ENCODE measurements around the gene PDE9A. TPM values are rescaled to one million over a fixed set of nuclear protein-coding genes. Genes with fewer than 3 reads are reported as not detected.

The PDE9A gene
- total RNA-seq, 1 experiment from 2014 or later, result 31.9 TPM

GRCh38 chr21:42781150-42781970, 127.9 kb downstream of the PDE9A start:
- no peak overlapping the region for H3K4ac ChIP-seq (ENCODE audit: low read depth, low read length)
- peaks cover 44% of the 10 kb centered on the region for H3K27me3 Mint-ChIP-seq (ENCODE audit: low read depth)
- peaks cover 11% of the 10 kb centered on the region; the same call in 1 of the 2 replicates for H3K4me1 ChIP-seq (ENCODE audit: insufficient read depth, low read length)
- no peak overlapping the region for H2AK5ac ChIP-seq (ENCODE audit: insufficient read length, low read length)
- H2BK12ac ChIP-seq (ENCODE audit: insufficient read length, low read depth, low read length), result no peak overlapping the region
- no peak overlapping the region for H3K14ac ChIP-seq (ENCODE audit: insufficient read depth, low read length)
- no peak overlapping the region for H3T11ph ChIP-seq (ENCODE audit: low read length)
- H3K79me1 ChIP-seq (ENCODE audit: insufficient read depth, low read depth, low read length, poor library complexity, severe bottlenecking), result no peaks in the 10 kb centered on the region
- no peaks in the 10 kb centered on the region for H4K20me1 ChIP-seq (ENCODE audit: control insufficient read depth, insufficient read depth, insufficient read length)
- H3K23me2 ChIP-seq (ENCODE audit: insufficient read length, low read depth, low read length, poor library complexity, severe bottlenecking), result peaks cover 7% of the 10 kb centered on the region
- peaks cover 50 to 56% of the 10 kb centered on the region in 2 experiments for H3K4me1 Mint-ChIP-seq
- H3K23ac ChIP-seq (ENCODE audit: insufficient read length, low read depth, low read length), result no peak overlapping the region
- peaks cover 3% of the 10 kb centered on the region; the same call in 1 of the 2 replicates for H3K27me3 ChIP-seq (ENCODE audit: insufficient read depth, low read length)
- H2AFZ ChIP-seq (ENCODE audit: low read length), result no peak overlapping the region
- H3K36me3 Mint-ChIP-seq (ENCODE audit: insufficient read depth in 1 of 3, low read depth in 3 of 3), result peaks cover 4 to 6% (median 5%) of the 10 kb centered on the region in 3 experiments
- H3K9me3 ChIP-seq (ENCODE audit: control insufficient read depth, low read depth, low read length), result no peaks in the 10 kb centered on the region
- no peak overlapping the region for H4K91ac ChIP-seq (ENCODE audit: insufficient read length, low read depth, low read length)
- H3K9ac ChIP-seq (ENCODE audit: extremely low read depth, insufficient read length, low read length), result no peak overlapping the region
- no peak overlapping the region for H4K5ac ChIP-seq (ENCODE audit: insufficient read length, low read depth, low read length)
- peak; percentile 23; the same call in 1 of the 3 replicates for TF ChIP-seq CTCF (conservative IDR thresholded peaks at IDR 0.05)
- peak overlapping the region in 1 of 3 experiments; percentile 88; a peak in 3 of 7 replicates for H3K27ac Mint-ChIP-seq
- no peaks in the 10 kb centered on the region for H3K79me2 ChIP-seq (ENCODE audit: insufficient read depth, low read length)
- no CpG with 5 or more reads among the region's 40 CpGs for WGBS (ENCODE audit: extremely low coverage, insufficient read length, low lambda C conversion rate)
- H4K8ac ChIP-seq (replicated peaks; ENCODE audit: insufficient read length, low read depth, low read length), result no peak overlapping the region
- no peak overlapping the region for H2BK15ac ChIP-seq (ENCODE audit: low read depth, low read length)
- H2BK120ac ChIP-seq (ENCODE audit: low read depth, low read length, poor library complexity, severe bottlenecking), result no peak overlapping the region
- H3K56ac ChIP-seq (ENCODE audit: insufficient read length, low read depth, low read length), result no peak overlapping the region
- H3K18ac ChIP-seq (ENCODE audit: insufficient read length, low read depth, low read length), result no peak overlapping the region
- H2BK20ac ChIP-seq (ENCODE audit: low read depth, low read length, poor library complexity, severe bottlenecking), result no peak overlapping the region
- no peak overlapping the region for H2BK5ac ChIP-seq (ENCODE audit: insufficient read length, low read length)
- H3K4me3 Mint-ChIP-seq, result peak overlapping the region; percentile 67 to 87
- no peaks in the 10 kb centered on the region for H3K9me3 Mint-ChIP-seq
- H3K27ac ChIP-seq (ENCODE audit: insufficient read length, low read depth, low read length), result no peak overlapping the region
- peak overlapping the region; percentile 48 for H3K4me2 ChIP-seq (ENCODE audit: insufficient read depth, insufficient read length, low read length)
- DNase-seq, result peak; percentile 77
